Rectal smooth muscle tissue (tissue), 1 donor: ENCODE results near the gene CCDC116.
"Not testable (repeated sequence)": the region's sequence is repeated elsewhere in the genome, so short reads cannot be mapped to it uniquely, and the experiment has no call there.

Source experiments
- H3K27ac ChIP-seq: one replicate; pipeline ENCODE4 v1.7.0; 2013; ENCODE audit warnings: low read depth, low read length, inconsistent platforms
- H3K27me3 ChIP-seq: one replicate; pipeline ENCODE4 v1.7.0; 2013; ENCODE audit warnings: low read length; ENCODE audit not compliant: control insufficient read depth, insufficient read depth
- H3K36me3 ChIP-seq: one replicate; pipeline ENCODE4 v1.7.0; 2013; ENCODE audit warnings: low read length; ENCODE audit not compliant: control insufficient read depth, insufficient read depth
- H3K4me1 ChIP-seq: one replicate; pipeline ENCODE4 v1.7.0; 2013; ENCODE audit warnings: low read length; ENCODE audit not compliant: control insufficient read depth, insufficient read depth
- H3K4me3 ChIP-seq: one replicate; pipeline ENCODE4 v1.7.0; 2013; ENCODE audit warnings: low read length
- H3K9ac ChIP-seq: one replicate; pipeline ENCODE4 v1.7.0; 2013; ENCODE audit warnings: low read length

Gene CCDC116

DNA sequence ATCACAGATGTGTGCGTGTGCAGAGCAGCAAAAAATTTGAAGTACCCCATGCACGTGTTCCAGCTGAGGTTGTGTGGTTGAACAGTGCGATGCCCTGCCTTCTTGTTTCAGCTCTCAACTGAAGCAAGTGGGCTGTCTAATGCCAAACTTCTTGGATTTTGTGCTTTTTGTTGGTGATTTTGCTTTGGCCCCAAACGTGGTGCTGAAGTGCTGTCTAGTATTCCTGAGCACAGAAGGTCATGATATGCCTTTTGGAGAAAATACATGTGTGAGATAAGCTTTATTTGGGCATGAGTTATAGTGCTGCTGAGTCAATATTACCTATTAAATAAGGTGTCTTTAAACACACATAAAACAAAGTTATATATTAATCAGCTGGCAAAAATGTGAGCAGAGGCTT, 16.8 kb upstream of the CCDC116 start:
- Histone ChIP-seq H3K27me3 (no peaks in the 10 kb centered on the region), H3K27ac (no peak overlapping the region), H3K4me3 (no peak overlapping the region), H3K4me1 (no peaks in the 10 kb centered on the region), H3K36me3 (peaks cover 8% of the 10 kb centered on the region), H3K9ac (no peak overlapping the region)

DNA sequence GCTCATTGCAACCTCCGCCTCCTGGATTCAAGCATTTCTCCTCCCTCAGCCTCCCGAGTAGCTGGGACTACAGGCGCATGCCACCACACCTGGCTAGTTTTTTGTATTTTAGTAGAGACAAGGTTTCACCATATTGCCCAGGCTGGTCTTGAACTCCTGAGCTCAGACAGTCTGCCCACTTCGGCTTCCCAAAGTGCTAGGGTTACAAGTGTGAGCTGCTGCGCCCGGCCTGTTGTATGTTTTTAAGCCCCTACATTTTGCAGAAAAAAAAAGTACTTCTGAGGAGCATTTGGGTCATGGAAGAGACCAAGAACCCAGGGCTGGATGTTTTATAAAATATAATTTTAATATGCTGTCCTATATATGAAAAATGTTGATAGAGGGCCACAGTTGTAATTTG, 15.2 kb upstream of the CCDC116 start:
- H3K27ac ChIP-seq, H3K4me3 ChIP-seq, H3K27me3 ChIP-seq, H3K4me1 ChIP-seq, H3K9ac ChIP-seq, H3K36me3 ChIP-seq: not testable (repeated sequence)

- no peaks in the 10 kb centered on the region for H3K27me3 ChIP-seq
- no peaks in the 10 kb centered on the region for H3K4me1 ChIP-seq
- no peak overlapping the region for H3K4me3 ChIP-seq
- peaks cover 3% of the 10 kb centered on the region for H3K36me3 ChIP-seq
- H3K9ac ChIP-seq: no peak overlapping the region
- no peak overlapping the region for H3K27ac ChIP-seq
Observed at GRCh38 chr22:21621025-21621424, 11.5 kb upstream of the CCDC116 start.

- Histone ChIP-seq H3K9ac (no peak overlapping the region), H3K27ac (no peak overlapping the region), H3K4me3 (no peak overlapping the region), H3K27me3 (no peaks in the 10 kb centered on the region), H3K36me3 (peaks cover 3% of the 10 kb centered on the region), H3K4me1 (no peaks in the 10 kb centered on the region)
Observed at GRCh38 chr22:21622011-21622918, 10.3 kb upstream of the CCDC116 start.

DNA sequence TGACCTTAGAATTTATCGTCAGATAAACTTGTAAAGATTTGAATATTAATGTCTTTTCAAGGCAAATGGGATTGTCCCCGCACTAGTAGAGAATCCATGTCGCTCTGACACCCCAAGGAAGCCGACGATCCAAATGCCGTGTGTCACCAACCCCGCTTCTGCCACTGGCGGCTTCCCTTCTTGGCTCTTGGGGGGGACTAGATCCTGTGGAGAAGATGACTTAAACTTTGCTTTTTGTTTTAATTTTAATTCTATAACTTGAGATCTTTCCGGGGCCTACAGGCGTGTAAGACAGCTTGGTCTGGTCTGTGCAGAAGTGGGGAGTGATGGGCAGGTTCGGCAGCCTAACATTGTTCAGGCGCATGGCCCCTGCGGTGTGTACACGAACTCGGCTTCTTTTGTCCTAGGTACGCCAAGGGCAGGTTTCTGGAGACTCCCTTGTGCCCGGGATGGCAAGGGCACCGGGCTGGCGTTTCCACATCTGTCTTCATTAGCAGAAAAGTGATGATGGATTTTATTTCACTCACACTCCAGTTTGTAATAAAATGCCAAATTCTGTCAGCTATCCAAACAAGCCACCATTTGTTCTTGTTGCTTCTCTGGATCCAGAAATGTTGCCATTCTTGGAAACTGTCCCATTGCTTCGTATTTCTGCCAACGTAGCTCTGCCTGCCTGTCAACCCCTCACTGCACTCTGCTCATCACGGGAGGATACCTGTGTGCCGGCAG, 9.5 kb upstream of the CCDC116 start:
- H3K27me3 ChIP-seq: no peaks in the 10 kb centered on the region
- peaks cover 4% of the 10 kb centered on the region for H3K36me3 ChIP-seq
- H3K9ac ChIP-seq: no peak overlapping the region
- no peaks in the 10 kb centered on the region for H3K4me1 ChIP-seq
- no peak overlapping the region for H3K4me3 ChIP-seq
- no peak overlapping the region for H3K27ac ChIP-seq

GRCh38 chr22:21623648-21623970, 9.0 kb upstream of the CCDC116 start:
- Histone ChIP-seq H3K4me1 (no peaks in the 10 kb centered on the region), H3K4me3 (no peak overlapping the region), H3K36me3 (peaks cover 6% of the 10 kb centered on the region), H3K27ac (no peak overlapping the region), H3K9ac (no peak overlapping the region), H3K27me3 (no peaks in the 10 kb centered on the region)

GRCh38 chr22:21624120-21624879, 8.3 kb upstream of the CCDC116 start:
- peaks cover 4% of the 10 kb centered on the region for H3K4me1 ChIP-seq
- no peak overlapping the region for H3K4me3 ChIP-seq
- no peak overlapping the region for H3K27ac ChIP-seq
- no peaks in the 10 kb centered on the region for H3K27me3 ChIP-seq
- peaks cover 4% of the 10 kb centered on the region for H3K36me3 ChIP-seq
- no peak overlapping the region for H3K9ac ChIP-seq

GRCh38 chr22:21624880-21625791, 7.4 kb upstream of the CCDC116 start:
- H3K4me1 ChIP-seq: peaks cover 4% of the 10 kb centered on the region
- no peak overlapping the region for H3K9ac ChIP-seq
- peaks cover 3% of the 10 kb centered on the region for H3K36me3 ChIP-seq
- no peaks in the 10 kb centered on the region for H3K27me3 ChIP-seq
- no peak overlapping the region for H3K27ac ChIP-seq
- H3K4me3 ChIP-seq: no peak overlapping the region

DNA sequence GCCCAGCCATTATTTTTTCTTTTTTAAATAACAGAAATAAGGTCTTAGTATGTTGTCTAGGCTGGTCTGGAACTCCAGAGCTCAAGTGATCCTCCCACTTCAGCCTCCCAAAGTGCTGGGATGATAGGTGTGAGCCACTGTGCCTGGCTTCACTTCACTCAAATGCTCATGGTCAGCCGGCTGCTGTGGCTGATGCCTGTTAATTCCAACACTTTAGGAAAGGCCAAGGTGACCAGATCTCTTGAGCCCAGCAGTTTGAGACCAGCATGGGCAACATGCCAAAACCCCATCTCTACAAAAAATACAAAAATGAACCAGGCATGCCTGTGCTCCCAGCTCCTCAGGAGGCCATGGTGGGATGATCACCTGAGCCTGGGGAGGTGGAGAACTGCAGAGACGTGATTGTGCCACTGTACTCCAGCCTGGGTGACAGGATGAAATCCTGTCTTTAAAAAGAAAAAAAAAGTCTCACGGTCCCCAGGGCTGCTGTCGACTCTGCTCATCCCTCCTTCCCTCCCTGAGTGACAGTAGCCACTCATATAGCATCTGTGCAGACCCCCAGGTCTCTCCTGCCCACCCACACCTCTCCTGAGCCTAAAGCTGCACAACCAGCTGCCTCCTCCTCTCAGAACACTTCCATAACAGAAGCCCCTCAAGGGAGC, 6.4 kb upstream of the CCDC116 start:
- H3K4me3 ChIP-seq: no peak overlapping the region
- H3K27ac ChIP-seq: no peak overlapping the region
- H3K27me3 ChIP-seq: no peaks in the 10 kb centered on the region
- H3K36me3 ChIP-seq: peaks cover 3% of the 10 kb centered on the region
- H3K4me1 ChIP-seq: peaks cover 4% of the 10 kb centered on the region
- no peak overlapping the region for H3K9ac ChIP-seq

DNA sequence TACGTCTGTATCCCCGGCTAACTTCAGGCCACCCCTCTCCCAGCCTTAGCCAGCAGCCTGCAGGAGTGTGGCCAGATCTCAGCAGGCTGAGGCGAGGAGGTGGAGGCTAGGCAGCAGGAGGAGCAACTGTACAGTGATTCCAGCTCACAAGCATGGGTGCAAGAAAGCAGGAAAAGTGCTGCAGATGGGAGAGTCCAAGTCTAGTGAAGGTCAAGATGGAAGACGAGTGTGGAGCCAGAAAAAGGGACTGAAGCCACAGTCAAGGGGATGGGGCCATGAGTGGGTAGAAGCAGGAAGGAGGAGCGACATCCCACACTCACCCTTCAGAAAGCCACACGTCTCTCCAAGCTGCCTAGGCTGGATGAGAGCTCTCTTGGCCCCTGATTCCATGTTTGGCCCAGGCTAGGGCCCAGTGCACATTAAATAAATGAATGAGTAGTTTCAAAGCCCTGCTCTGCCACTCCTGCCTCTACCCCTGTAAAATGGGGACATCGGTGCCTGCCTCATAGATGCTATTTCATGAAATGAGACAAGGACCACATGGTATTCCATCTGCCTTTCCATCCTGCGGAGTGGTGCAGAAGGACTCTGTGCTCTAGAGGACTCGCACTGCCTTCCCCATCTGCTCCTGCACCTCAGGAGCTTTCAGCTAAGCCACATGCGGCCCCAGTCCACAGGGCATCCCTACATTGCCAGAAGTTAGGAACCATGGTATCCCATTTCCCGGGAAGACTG, 5.7 kb upstream of the CCDC116 start:
- Histone ChIP-seq H3K36me3 (peaks cover 3% of the 10 kb centered on the region), H3K4me1 (peaks cover 4% of the 10 kb centered on the region), H3K4me3 (no peak overlapping the region), H3K27me3 (no peaks in the 10 kb centered on the region), H3K27ac (no peak overlapping the region), H3K9ac (no peak overlapping the region)
